Activated naive CD8-positive, alpha-beta T cell treated with anti-CD3 and anti-CD28 coated beads, Interleukin-2, amount 50 U/mL, for 24 hours (primary cell): Measurements from ENCODE around the gene EPC1.

Experiments
- ATAC-seq: fragments of 150-1000 bp; cut with Tn5 transposase; one replicate; pipeline ENCODE4 v1.10.0; 2021
- DNase-seq: peaks from one replicate; pipeline ENCODE4 v3.0.0; 2021
- H3K27ac Mint-ChIP-seq: one replicate; pipeline ENCODE4 v1.8.0; 2021; ENCODE audit warnings: mild to moderate bottlenecking, mixed read lengths
- H3K27me3 Mint-ChIP-seq: one replicate; pipeline ENCODE4 v1.8.0; 2021; ENCODE audit warnings: mixed read lengths
- H3K36me3 Mint-ChIP-seq: one replicate; pipeline ENCODE4 v1.8.0; 2021; ENCODE audit warnings: low read depth, mixed read lengths
- H3K4me1 Mint-ChIP-seq: one replicate; pipeline ENCODE4 v1.8.0; 2021; ENCODE audit warnings: mixed read lengths
- H3K4me3 Mint-ChIP-seq: one replicate; pipeline ENCODE4 v1.8.0; 2021; ENCODE audit warnings: mild to moderate bottlenecking, moderate library complexity, mixed read lengths
- H3K9me3 Mint-ChIP-seq: one replicate; pipeline ENCODE4 v1.8.0; 2021; ENCODE audit warnings: mixed read lengths

The EPC1 gene

DNA sequence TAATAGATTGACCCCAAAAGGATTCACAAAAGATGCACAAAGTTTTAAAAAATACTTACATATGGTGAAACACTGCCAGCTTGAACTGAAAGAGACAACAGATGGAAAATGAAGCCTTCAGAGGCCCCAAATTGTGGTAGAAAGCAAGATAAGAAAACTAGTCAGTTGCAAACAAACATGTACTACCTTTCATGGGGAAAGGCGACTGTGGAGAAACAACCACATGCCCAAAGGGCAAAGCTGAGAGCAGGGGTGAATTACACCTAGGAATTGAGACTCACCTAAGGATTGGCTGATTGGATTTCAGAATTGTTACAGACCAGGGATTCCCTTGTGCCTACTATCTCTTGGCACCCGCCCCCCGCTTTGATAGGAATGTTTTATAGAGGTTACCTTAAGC lies 13.1 kb downstream of the EPC1 start:
- Mint-ChIP-seq H3K4me1 (peaks cover 96% of the 10 kb centered on the region), H3K36me3 (peaks cover 35% of the 10 kb centered on the region), H3K9me3 (no peaks in the 10 kb centered on the region), H3K27ac (peak overlapping the region; percentile 96), H3K27me3 (no peaks in the 10 kb centered on the region), H3K4me3 (peak overlapping the region; percentile 81)
- ATAC-seq: no peak
- no peak for DNase-seq

DNA sequence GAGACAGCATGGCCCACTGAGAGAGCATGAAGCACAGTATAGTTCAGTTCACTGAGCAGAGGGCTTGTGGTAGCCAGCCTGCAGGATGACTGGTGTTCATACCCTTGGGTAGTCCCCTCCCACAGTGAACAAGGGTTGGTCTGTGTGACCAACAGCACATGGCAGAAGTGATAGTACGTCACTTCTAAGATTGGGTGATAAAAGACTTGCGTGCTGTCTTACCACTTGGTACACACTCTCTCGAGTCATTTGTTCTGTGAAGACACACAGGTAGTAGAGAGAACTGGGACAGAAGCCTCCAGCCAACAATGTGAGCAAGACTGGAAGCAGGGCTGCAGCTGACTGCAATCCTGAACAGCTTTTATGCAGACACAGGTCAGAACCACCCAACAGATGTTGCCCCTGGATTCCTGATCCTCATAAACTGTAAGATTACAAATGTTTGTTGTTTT lies 14.6 kb downstream of the EPC1 start:
- H3K4me1 Mint-ChIP-seq: peaks cover 96% of the 10 kb centered on the region
- H3K27ac Mint-ChIP-seq: peak overlapping the region; percentile 96
- H3K27me3 Mint-ChIP-seq: no peaks in the 10 kb centered on the region
- ATAC-seq (peak; percentile 98), DNase-seq (peak; percentile 73)
- H3K4me3 Mint-ChIP-seq: peak overlapping the region; percentile 81
- H3K9me3 Mint-ChIP-seq: no peaks in the 10 kb centered on the region
- H3K36me3 Mint-ChIP-seq: peaks cover 23% of the 10 kb centered on the region

DNA sequence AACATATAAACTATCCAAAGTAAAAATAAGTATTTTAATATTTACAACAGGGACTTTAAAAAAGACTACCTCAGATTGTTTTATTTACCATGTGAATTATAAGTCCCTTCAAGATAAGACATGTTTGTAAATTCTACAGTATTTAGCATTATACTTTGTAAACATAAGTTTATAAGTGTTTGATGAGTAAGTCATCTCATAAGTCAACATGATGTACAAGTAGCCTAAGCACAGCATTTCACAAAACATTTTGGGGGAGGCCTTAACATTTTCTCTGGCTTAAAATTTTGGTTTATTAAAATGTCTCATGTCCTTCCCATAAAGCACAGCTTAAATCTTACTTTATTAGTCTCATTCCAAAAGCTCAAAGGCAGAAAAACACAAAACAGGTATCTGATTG lies 15.4 kb downstream of the EPC1 start:
- DNase-seq (no peak), ATAC-seq (no peak)
- peaks cover 97% of the 10 kb centered on the region for H3K4me1 Mint-ChIP-seq
- H3K4me3 Mint-ChIP-seq: peak overlapping the region; percentile 81
- no peaks in the 10 kb centered on the region for H3K9me3 Mint-ChIP-seq
- H3K27me3 Mint-ChIP-seq: no peaks in the 10 kb centered on the region
- peak overlapping the region; percentile 96 for H3K27ac Mint-ChIP-seq
- H3K36me3 Mint-ChIP-seq: peaks cover 23% of the 10 kb centered on the region

DNA sequence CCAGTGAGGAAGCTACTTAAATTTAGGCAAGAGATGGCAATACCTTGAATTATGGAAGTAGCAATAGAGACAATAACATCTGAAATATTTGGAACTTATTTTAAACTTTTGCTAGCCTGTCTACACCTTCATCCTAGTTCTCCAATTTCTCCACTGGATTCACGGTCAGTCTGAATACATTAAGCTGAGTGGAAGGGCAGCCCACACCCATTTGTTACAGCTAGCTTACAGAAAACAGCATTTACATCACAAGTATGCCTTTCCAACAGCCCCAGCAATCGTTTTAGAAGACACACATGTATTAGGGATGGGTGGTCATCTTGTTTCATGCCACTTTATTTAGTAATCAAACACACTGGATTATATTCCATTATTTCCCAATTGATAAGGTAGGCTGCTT lies 16.7 kb downstream of the EPC1 start:
- H3K4me1 Mint-ChIP-seq: peaks cover 97% of the 10 kb centered on the region
- no peaks in the 10 kb centered on the region for H3K9me3 Mint-ChIP-seq
- ATAC-seq: no peak
- no peak for DNase-seq
- no peak overlapping the region for H3K4me3 Mint-ChIP-seq
- H3K27ac Mint-ChIP-seq: peak overlapping the region; percentile 77
- H3K27me3 Mint-ChIP-seq: no peaks in the 10 kb centered on the region
- H3K36me3 Mint-ChIP-seq: peaks cover 12% of the 10 kb centered on the region

DNA sequence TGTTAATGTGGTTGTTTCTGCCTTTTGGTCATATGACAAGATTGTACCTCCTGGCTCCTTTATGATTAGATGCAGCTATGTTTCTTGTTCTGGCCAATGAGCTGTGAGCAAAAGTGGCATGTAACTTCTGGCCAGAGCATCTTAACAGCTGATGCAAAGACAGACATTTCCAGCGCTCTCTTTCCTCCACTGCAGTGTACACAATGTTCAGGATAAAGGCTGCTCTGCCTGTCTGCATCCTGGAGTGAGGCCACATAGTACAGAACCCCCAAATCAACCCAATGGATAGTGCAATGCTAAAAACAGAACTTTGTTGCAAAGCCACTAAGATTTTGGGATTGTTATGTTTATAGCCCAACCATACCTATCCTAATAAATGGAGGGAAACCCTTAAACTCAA lies 17.9 kb downstream of the EPC1 start:
- DNase-seq (no peak), ATAC-seq (no peak)
- Mint-ChIP-seq H3K4me3 (no peak overlapping the region), H3K9me3 (no peaks in the 10 kb centered on the region), H3K27ac (peak overlapping the region; percentile 77), H3K36me3 (peaks cover 10% of the 10 kb centered on the region), H3K27me3 (no peaks in the 10 kb centered on the region), H3K4me1 (peaks cover 92% of the 10 kb centered on the region)

DNA sequence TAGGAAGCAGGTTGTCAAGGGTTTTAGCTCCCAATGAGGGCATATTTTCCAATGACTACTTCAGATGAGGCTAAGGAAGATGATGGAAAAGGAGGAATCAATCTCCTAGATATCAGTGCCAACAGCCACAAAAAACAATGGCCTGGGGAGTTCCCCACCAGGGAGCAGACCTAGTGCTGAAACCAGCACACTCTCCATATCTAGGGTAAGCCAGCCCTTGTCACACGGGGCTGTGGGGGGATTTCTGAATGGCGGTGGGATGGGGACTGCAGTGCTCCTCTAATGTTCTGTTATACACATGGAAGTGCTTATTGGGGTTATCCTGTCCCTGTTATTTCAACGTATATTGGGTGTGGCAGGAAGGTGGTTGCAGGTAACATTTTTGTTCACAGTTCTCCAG lies 18.5 kb downstream of the EPC1 start:
- Mint-ChIP-seq H3K4me3 (peak overlapping the region; percentile 19), H3K27me3 (no peaks in the 10 kb centered on the region), H3K36me3 (peaks cover 8% of the 10 kb centered on the region), H3K27ac (peak overlapping the region; percentile 77), H3K9me3 (no peaks in the 10 kb centered on the region), H3K4me1 (peaks cover 89% of the 10 kb centered on the region)
- ATAC-seq (no peak), DNase-seq (no peak)

DNA sequence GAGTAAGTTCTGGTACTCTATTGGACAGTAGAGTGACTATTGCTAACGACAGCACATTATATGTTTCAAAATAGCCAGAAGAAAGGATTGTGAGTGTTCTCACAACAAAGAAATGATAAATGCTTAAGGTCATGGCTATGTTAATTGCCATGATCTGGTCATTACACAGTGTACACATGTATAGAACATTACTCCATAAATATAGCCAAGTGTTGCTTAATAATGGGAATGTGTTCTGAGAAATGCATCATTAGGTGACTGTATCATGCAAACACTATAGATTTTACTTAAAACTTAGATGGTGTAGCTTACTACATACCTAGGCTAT lies 19.6 kb downstream of the EPC1 start:
- H3K4me1 Mint-ChIP-seq: peaks cover 89% of the 10 kb centered on the region
- no peaks in the 10 kb centered on the region for H3K9me3 Mint-ChIP-seq
- no peak for DNase-seq
- H3K36me3 Mint-ChIP-seq: no peaks in the 10 kb centered on the region
- H3K4me3 Mint-ChIP-seq: peak overlapping the region; percentile 1
- H3K27ac Mint-ChIP-seq: peak overlapping the region; percentile 53
- no peak for ATAC-seq
- no peaks in the 10 kb centered on the region for H3K27me3 Mint-ChIP-seq

DNA sequence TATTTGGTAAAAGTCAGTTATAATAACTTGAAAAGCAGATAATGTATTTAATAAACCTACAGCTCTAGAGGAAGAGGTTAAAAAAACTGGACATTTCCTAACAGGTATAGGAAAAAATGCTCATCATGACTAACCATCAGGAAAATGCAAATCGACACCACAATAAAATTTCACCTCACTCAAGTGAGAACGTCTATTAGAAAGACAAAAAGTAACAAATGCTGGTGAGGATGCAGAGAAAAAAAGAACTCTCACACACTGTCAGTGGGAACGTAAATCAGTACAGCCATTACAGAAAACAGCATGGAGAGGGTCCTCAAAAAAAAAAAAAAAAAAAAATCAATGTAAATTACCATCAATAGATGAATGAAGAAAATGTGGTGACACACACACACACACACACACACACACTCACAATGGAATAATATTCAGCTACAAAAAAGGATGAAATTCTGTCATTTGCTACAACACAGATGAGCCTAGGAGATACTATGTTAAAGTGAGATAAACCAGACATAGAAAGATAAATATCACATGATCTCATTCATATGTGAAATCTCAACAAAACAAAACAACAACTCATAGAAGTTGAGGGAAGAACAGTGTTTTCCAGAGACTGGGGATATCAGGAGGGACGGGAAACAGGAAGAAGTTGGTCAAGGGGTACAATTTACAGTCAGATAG lies 20.1 kb downstream of the EPC1 start:
- DNase-seq: no peak
- Mint-ChIP-seq H3K36me3 (no peaks in the 10 kb centered on the region), H3K27me3 (no peaks in the 10 kb centered on the region), H3K4me1 (peaks cover 86% of the 10 kb centered on the region), H3K9me3 (no peaks in the 10 kb centered on the region), H3K4me3 (peak overlapping the region; percentile 1), H3K27ac (peak overlapping the region; percentile 53)
- no peak for ATAC-seq

DNA sequence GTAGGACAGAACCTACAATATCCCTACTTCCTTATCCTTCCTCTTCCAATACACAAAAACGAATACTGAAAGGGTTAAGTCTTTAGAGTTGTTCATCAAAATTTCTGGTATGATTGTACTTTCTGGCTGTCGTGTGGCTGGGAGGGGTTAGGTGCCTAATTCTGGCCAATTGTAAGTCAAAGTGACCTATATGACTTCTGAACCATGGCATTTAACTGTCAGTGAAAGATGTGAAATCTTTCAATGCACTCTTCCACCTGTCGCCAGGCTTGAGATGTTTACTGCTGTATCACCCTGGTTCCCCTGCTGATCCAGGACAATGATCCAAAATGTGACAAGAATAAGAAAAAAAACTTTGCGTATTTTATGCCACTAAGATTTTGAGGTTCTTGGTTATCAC lies 20.8 kb downstream of the EPC1 start:
- Mint-ChIP-seq H3K9me3 (no peaks in the 10 kb centered on the region), H3K27ac (peak overlapping the region; percentile 71), H3K36me3 (peaks cover 6% of the 10 kb centered on the region), H3K27me3 (no peaks in the 10 kb centered on the region), H3K4me1 (peaks cover 89% of the 10 kb centered on the region), H3K4me3 (no peak overlapping the region)
- DNase-seq: no peak
- ATAC-seq: peak; percentile 48

DNA sequence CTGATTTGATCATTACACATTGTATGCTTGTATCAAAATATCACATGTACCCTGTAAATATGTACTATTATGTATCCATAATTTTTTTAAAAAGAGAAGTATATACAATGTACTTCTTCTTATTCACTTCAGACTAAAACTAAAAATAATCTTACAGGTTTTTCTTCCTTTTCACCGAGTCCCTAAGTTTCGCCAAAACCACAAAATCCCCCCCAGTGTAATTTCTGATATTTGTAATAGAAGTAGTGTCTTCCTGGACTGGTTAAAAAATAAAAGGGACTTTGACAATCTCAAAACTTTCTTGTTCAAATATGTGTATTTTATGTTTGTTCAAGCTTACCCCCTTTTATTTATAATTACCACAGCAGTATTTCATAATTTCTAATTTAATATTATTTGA lies 23.9 kb downstream of the EPC1 start:
- Mint-ChIP-seq H3K9me3 (peaks cover 4% of the 10 kb centered on the region), H3K27me3 (no peaks in the 10 kb centered on the region), H3K4me1 (peaks cover 89% of the 10 kb centered on the region), H3K4me3 (no peak overlapping the region), H3K36me3 (peaks cover 13% of the 10 kb centered on the region), H3K27ac (no peak overlapping the region)
- ATAC-seq: no peak
- DNase-seq: no peak

DNA sequence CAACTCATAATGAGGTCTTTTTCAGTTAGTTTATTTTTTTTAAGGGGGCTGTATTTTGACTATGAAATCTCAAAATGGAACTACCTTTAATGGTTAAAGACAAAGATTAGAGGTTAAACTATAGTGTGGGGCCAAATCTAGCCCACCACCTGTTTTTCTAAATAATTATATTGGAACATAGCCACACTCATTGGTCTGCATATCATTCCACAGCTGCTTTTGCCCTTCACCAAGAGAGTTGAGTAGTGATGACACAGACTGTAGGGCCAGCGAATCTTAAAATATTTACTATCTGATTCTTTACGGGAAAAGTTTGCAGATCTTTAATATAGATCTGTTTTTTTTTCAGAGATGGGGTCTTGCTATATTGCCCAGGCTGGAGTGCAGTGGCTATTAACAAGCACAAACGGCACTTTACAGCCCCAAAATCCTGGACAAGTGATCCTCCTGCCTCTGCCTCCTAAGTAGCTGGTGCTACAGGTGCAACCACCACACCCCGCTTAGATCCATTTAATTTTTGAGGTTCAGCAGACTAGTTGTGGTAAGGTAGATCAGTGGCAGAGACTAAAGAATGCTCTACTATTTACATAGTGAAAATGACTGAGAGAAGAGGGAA lies 25.8 kb downstream of the EPC1 start:
- no peaks in the 10 kb centered on the region for H3K27me3 Mint-ChIP-seq
- H3K36me3 Mint-ChIP-seq: peaks cover 15% of the 10 kb centered on the region
- no peak for ATAC-seq
- no peak overlapping the region for H3K4me3 Mint-ChIP-seq
- H3K4me1 Mint-ChIP-seq: peaks cover 88% of the 10 kb centered on the region
- peaks cover 4% of the 10 kb centered on the region for H3K9me3 Mint-ChIP-seq
- H3K27ac Mint-ChIP-seq: peak overlapping the region; percentile 50
- DNase-seq: no peak

DNA sequence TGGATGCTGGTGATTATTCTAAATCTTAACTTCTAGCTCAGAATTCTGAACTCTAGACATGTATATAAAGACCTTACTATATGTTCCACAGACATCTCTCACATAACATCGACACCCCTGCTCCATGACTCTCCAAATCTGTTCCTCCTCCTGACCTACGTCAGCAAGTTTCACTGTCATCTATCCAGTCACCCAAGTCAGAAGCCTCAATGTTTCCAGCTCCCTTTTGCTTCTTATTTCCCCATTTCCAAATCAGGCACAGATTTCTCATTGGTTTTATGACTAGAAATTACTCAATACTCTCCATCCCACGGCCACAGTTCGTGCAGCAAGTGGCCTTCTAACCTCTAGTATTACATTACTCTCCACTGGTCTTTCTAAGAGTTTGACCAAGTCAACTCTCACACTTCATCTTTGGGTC lies 28.5 kb downstream of the EPC1 start:
- Mint-ChIP-seq H3K4me3 (peak overlapping the region; percentile 54), H3K9me3 (peaks cover 4% of the 10 kb centered on the region), H3K27ac (peak overlapping the region; percentile 83), H3K4me1 (peaks cover 88% of the 10 kb centered on the region), H3K27me3 (no peaks in the 10 kb centered on the region), H3K36me3 (peaks cover 17% of the 10 kb centered on the region)
- no peak for DNase-seq
- ATAC-seq: peak; percentile 91

DNA sequence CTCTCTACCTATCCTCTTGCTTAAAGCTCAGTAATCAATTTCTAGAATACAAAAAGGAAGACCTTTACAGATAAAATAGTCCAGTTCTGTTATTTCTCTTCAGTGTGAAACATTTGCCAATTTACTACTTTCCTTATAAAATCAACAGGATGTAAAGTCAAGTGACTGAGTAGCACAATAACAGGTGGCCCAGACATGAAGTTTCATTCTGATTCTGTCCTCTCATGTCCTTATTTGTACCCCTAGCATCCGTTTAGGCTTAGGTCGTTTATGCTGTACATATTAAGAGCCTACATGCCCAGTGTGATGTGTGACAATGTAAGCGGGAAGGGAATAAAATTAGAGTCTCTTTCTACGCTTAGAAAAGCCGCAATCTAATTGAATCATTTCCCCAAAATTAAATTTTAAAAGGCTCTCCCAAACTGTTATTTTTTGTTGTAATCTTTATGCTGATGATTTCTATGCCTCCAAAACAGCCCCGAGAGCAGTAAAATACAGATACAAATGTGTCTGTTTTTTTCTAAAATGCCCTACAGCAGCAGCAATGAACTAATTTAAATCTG lies 29.1 kb downstream of the EPC1 start:
- ATAC-seq (peak; percentile 73), DNase-seq (no peak)
- H3K27ac Mint-ChIP-seq: peak overlapping the region; percentile 83
- peaks cover 17% of the 10 kb centered on the region for H3K36me3 Mint-ChIP-seq
- H3K9me3 Mint-ChIP-seq: peaks cover 4% of the 10 kb centered on the region
- peaks cover 88% of the 10 kb centered on the region for H3K4me1 Mint-ChIP-seq
- H3K4me3 Mint-ChIP-seq: peak overlapping the region; percentile 54
- H3K27me3 Mint-ChIP-seq: no peaks in the 10 kb centered on the region

DNA sequence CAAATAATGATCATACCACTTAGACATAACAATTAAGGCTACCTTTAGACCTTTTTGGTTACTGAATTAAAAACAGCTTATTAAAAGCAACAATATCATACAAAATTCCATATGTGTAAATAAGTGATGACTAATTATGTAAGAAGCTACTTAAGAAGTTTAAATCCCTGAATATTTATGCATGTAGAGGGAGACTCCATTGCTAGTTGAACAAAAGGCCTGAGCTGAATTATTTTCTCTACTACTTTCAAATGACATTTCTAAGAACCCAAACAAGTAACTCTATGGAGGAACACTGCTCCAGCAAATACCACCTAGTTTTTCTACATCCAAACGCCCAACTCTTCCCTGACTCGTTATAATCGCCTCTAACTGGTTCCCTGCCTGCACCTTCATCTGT lies 31.5 kb downstream of the EPC1 start:
- H3K4me1 Mint-ChIP-seq: peaks cover 85% of the 10 kb centered on the region
- no peak for ATAC-seq
- no peaks in the 10 kb centered on the region for H3K27me3 Mint-ChIP-seq
- peaks cover 6% of the 10 kb centered on the region for H3K36me3 Mint-ChIP-seq
- no peaks in the 10 kb centered on the region for H3K9me3 Mint-ChIP-seq
- H3K4me3 Mint-ChIP-seq: no peak overlapping the region
- DNase-seq: no peak
- no peak overlapping the region for H3K27ac Mint-ChIP-seq

DNA sequence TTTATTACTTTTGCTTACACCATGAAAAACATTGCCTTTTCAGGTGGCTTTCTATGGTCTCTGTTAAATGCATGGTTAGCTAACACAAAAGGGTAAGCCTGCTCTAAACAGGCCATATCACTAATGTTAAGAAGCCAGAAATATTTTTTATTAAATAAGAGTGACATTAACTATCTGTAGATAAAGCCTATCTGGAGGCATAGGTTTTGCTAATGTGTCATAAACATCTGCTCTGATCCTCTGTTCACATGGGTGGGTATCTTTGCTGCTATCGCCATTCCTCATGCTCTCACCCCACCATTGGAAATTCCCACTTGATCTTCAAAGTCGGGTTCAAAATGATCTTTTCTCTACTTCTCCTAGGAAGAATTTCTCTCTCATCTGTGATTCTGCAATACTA lies 32.4 kb downstream of the EPC1 start:
- Mint-ChIP-seq H3K36me3 (peaks cover 6% of the 10 kb centered on the region), H3K27me3 (no peaks in the 10 kb centered on the region), H3K4me1 (peaks cover 80% of the 10 kb centered on the region), H3K27ac (peak overlapping the region; percentile 80), H3K4me3 (no peak overlapping the region), H3K9me3 (no peaks in the 10 kb centered on the region)
- no peak for DNase-seq
- ATAC-seq: no peak
